Neural cell (in vitro differentiated cells): ENCODE measurements around the gene MSH3.

ENCODE experiments used
- MXI1 ChIP-seq: fragments of 450-650 bp; conservative IDR thresholded peaks from 2 replicates; pipeline ENCODE4 v1.6.1; 2014; ENCODE audit warnings: antibody characterized with exemption, mild to moderate bottlenecking; ENCODE audit not compliant: poor library complexity, severe bottlenecking
- RAD21 ChIP-seq: fragments of 450-650 bp; conservative IDR thresholded peaks from 2 replicates; pipeline ENCODE4 v1.6.1; 2014; ENCODE audit warnings: antibody characterized with exemption, mild to moderate bottlenecking, moderate library complexity
- TF ChIP-seq, protein P1 (sequence below): fragments of 450-650 bp; IDR thresholded peaks from 2 replicates; pipeline ENCODE4 v1.5.1; 2014; ENCODE audit warnings: antibody characterized with exemption, mild to moderate bottlenecking, moderate library complexity; ENCODE audit not compliant: poor library complexity, severe bottlenecking

DNA sequence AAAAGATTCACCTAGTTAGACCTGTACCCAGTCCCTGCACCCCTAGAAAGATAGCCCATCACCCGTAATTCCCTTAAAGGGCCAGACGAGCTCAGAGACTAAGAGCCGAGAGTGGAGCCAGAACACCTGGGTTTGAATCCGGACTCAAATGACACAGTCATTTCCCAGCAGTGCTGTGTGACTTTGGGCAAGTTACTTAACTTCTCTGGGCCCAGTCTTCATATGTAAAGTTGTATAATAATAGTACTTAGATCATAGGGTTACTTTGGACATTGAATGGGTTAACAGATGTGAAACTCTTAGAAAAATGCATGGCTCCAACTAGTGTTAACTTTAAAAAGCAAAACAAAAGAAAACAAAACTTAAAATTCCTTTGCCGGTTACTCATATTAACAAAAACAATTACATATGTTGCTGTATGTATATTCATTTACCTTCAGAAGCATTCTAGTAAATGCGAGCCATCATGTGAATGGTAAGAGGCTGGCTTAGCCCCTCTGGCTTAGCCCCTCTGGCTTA is 265.3 kb downstream of the MSH3 start:
- TF ChIP-seq RAD21 (no peak), MXI1 (no peak)
- TF ChIP-seq, protein P1, sequence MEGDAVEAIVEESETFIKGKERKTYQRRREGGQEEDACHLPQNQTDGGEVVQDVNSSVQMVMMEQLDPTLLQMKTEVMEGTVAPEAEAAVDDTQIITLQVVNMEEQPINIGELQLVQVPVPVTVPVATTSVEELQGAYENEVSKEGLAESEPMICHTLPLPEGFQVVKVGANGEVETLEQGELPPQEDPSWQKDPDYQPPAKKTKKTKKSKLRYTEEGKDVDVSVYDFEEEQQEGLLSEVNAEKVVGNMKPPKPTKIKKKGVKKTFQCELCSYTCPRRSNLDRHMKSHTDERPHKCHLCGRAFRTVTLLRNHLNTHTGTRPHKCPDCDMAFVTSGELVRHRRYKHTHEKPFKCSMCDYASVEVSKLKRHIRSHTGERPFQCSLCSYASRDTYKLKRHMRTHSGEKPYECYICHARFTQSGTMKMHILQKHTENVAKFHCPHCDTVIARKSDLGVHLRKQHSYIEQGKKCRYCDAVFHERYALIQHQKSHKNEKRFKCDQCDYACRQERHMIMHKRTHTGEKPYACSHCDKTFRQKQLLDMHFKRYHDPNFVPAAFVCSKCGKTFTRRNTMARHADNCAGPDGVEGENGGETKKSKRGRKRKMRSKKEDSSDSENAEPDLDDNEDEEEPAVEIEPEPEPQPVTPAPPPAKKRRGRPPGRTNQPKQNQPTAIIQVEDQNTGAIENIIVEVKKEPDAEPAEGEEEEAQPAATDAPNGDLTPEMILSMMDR = no peak
